Gastroesophageal sphincter (tissue), 3 donors: ENCODE results near the gene BAD.

Experiments used
- EP300 ChIP-seq: sonication (generic); formaldehyde crosslinking; IDR thresholded peaks from one replicate; pipeline ENCODE4 v1.6.1; 2017; ENCODE audit warnings: antibody characterized with exemption, mild to moderate bottlenecking
- POLR2A ChIP-seq, 2 donors: fragments of 450-650 bp; IDR thresholded peaks; one replicate each; pipeline ENCODE4 v1.6.1; 2017; ENCODE audit warnings: antibody characterized with exemption in 2 of 2, mild to moderate bottlenecking in 2 of 2, moderate library complexity in 1 of 2
- POLR2AphosphoS5 ChIP-seq: sonication (generic); formaldehyde crosslinking; IDR thresholded peaks from one replicate; pipeline ENCODE4 v1.6.1; 2017; ENCODE audit warnings: antibody characterized with exemption
- TF ChIP-seq, protein P1 (sequence below), 4 experiments: fragments of 200-600 bp in 2 of 4; fragments of 450-650 bp in 2 of 4; sonication (generic) in 1 of 4; IDR thresholded peaks; one replicate each; pipeline ENCODE4 v1.5.1; 2017 to 2019; ENCODE audit warnings: antibody characterized with exemption in 4 of 4, mild to moderate bottlenecking in 2 of 4, moderate library complexity in 2 of 4

DNA sequence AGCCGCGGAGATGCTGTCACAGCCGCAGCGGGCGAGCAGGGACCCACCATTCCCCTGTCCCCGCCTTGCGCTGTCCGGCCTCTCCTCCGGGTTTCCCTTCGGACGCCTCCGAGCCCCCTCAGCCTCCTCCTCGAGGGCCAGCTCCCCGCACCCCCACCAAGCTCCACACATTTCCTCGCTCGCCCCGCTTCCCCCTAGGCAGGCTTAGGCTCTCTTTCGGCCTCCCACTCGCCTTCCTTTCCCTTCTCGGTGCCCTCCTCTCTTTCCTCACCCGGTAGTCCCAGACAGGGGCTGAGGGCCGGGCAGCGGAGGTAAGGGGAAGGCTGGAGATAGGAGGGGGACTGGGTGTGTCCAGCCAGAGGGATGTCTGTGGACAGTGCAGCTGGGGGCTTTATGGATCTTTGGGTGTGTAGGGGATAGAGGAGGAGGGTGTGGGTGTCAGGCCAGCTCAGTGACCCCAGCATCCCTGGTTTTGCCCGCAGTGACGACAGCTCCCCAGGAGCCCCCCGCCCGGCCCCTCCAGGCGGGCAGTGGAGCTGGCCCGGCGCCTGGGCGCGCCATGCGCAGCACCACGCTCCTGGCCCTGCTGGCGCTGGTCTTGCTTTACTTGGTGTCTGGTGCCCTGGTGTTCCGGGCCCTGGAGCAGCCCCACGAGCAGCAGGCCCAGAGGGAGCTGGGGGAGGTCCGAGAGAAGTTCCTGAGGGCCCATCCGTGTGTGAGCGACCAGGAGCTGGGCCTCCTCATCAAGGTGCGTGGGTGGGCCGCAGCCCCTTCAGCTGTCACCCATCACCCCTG, 8.2 kb upstream of the BAD start:
- TF ChIP-seq, protein P1, sequence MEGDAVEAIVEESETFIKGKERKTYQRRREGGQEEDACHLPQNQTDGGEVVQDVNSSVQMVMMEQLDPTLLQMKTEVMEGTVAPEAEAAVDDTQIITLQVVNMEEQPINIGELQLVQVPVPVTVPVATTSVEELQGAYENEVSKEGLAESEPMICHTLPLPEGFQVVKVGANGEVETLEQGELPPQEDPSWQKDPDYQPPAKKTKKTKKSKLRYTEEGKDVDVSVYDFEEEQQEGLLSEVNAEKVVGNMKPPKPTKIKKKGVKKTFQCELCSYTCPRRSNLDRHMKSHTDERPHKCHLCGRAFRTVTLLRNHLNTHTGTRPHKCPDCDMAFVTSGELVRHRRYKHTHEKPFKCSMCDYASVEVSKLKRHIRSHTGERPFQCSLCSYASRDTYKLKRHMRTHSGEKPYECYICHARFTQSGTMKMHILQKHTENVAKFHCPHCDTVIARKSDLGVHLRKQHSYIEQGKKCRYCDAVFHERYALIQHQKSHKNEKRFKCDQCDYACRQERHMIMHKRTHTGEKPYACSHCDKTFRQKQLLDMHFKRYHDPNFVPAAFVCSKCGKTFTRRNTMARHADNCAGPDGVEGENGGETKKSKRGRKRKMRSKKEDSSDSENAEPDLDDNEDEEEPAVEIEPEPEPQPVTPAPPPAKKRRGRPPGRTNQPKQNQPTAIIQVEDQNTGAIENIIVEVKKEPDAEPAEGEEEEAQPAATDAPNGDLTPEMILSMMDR (IDR thresholded peaks at IDR 0.05): no peak
- TF ChIP-seq POLR2AphosphoS5: no peak
- no peak for TF ChIP-seq POLR2A (IDR thresholded peaks at IDR 0.05)
- no peak for TF ChIP-seq EP300
